Fibroblast of the aortic adventitia (primary cell): Measurements from ENCODE around the gene PUS1. TPM values are rescaled to one million over a fixed set of nuclear protein-coding genes. Genes with fewer than 3 reads are reported as not detected.

Experiments used
- DNase-seq: peaks from one replicate; pipeline ENCODE4 v3.0.0-alpha.2; 2010; ENCODE audit warnings: low read depth
- H3K4me3 ChIP-seq: 2 replicates; pipeline ENCODE4 v1.5.1; 2011; ENCODE audit warnings: low read depth, mild to moderate bottlenecking, control low read depth, low read length, moderate library complexity
- CTCF ChIP-seq: IDR thresholded peaks from 2 replicates; pipeline ENCODE4 v1.5.1; 2011; ENCODE audit warnings: mild to moderate bottlenecking, low read length, control low read depth, inconsistent platforms; ENCODE audit not compliant: insufficient read depth
- small RNA-seq: library from RNA; depleted of rRNA; stranded (forward); fragments of <200 nt; gene quantifications from one replicate; pipeline ENCODE3, GENCODE V24; 2012
- total RNA-seq: library from RNA; depleted of rRNA; stranded (reverse); fragments of >200 nt; gene quantifications from 2 replicates; pipeline ENCODE4 v1.2.3, GENCODE V29; 2012; ENCODE audit warnings: low replicate concordance

Gene PUS1
- total RNA-seq, 1 donor: 9.3 TPM

GRCh38 chr12:131990066-131990979, 61.2 kb downstream of the PUS1 start:
- TF ChIP-seq CTCF: no peak
- no peak for DNase-seq
- H3K4me3 ChIP-seq: no peak overlapping the region

- no peak for DNase-seq
- TF ChIP-seq CTCF: no peak
- H3K4me3 ChIP-seq: no peak overlapping the region
These were observed 61.9 kb downstream of the PUS1 start for GRCh38 chr12:131990980-131991305.

- TF ChIP-seq CTCF: no peak
- H3K4me3 ChIP-seq: no peak overlapping the region
- no peak for DNase-seq
These were observed 62.8 kb downstream of the PUS1 start for GRCh38 chr12:131991816-131992430.

GRCh38 chr12:131994589-131994988, 65.5 kb downstream of the PUS1 start:
- no peak overlapping the region for H3K4me3 ChIP-seq
- TF ChIP-seq CTCF: no peak

More at GRCh38 chr12:131994589-131994988, 65.5 kb downstream of the PUS1 start:
- DNase-seq: no peak

Small RNA genes within 50 kb of the gene (small RNA-seq; reads per million reads assigned to genes)
- not detected for gene AC131009.3

Other genes with a start within 250 kb of the PUS1 start
- 27.0 and 32.1 TPM in 2 replicates for gene SFSWAP, start 218.2 kb upstream of the PUS1 start, total RNA-seq
- gene MMP17, start 100.9 kb upstream of the PUS1 start, total RNA-seq: 4.1 and 5.6 TPM in 2 replicates
- 9.1 and 21.2 TPM in 2 replicates for gene ULK1, start 34.7 kb upstream of the PUS1 start, total RNA-seq
- gene EP400, start 20.7 kb downstream of the PUS1 start, total RNA-seq: 11.4 and 14.7 TPM in 2 replicates
- 9.4 and 14.1 TPM in 2 replicates for gene DDX51, start 215.0 kb downstream of the PUS1 start, total RNA-seq
- gene NOC4L, start 215.2 kb downstream of the PUS1 start, total RNA-seq: 5.7 and 13.2 TPM in 2 replicates